NCI-H69 (cell line): ENCODE data around the gene RASSF8.
A peak's percentile ranks its signal among the peaks of the same experiment; 100 is the strongest.

Source experiments
- DNase-seq: peaks from one replicate; lab custom pipeline; 2025; lab: John Stamatoyannopoulos, UW

The RASSF8 gene

DNA sequence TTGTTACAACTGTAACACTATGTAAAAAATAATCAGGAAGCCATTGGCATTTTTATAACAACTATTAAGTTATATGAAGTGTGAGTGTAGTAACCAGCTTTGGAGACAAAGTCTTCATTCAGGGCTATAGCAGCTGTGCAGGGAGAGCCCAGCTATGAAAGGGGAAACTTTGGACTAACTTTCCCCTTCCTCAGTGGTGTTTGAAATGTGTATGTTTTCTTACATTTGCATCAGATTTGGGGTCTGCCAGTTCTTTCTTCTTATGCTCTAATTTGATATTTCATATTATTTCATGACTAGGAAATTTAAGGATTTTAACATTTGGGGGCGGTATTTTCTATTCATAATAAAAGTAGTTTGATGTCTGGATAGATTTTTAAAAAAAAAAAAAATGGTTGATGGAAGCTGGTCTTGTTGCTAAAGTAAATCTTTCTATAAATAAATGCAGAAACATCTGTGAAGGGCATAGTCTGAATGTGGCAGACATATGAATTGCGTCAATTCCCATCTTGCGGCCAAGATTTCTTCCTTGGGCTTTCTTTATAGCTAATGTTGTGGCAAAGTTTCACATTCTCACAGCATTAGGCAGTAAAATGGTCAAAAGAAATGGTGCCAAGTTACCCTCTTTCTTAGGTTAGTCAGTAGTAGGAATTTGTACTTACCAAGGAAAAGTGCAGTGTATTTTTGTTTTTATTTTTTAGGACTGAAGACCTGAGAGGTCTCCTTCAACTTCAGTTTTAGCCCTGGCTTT, 35.6 kb downstream of the RASSF8 start:
- no peak for DNase-seq

DNA sequence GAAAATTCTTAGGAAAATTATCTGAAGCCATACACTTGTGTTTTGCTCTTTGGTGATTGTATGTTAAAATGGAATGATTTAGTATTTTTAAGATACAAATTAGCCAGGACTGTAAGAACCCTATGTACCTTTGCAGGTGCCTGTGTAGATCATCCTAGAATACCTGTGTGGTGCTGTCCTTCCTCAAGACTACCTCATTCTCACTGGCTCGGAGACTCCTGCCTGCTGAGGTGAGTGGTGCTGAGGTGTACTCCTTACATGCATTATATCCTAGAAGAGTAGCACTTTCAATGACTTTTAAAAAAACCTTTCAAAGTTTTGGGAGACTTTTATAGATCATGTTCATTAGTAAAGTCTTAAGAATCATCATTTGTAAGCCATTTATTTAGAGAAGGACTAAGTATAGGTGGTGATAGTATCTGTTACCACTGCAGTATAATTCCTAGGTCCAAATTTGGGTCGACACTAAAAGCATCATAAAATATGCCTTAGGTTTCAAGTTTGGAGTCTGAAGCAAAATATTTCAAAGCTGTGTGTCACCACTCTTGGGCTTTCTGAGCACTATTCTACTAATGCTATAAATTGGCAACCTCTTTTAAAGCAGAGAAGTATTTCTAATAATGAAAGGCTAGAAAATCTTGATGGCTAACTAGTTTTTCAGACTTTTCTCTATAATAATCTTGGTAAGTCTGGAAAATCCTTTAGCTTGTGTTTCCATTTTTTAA, 36.6 kb downstream of the RASSF8 start:
- DNase-seq: no peak

- DNase-seq: no peak
Measured at GRCh38 chr12:25995906-25996305, 37.4 kb downstream of the RASSF8 start.

- no peak for DNase-seq
Measured at GRCh38 chr12:25996677-25997076, 38.2 kb downstream of the RASSF8 start.

- DNase-seq: no peak
Measured at GRCh38 chr12:25997201-25997963, 38.9 kb downstream of the RASSF8 start.

GRCh38 chr12:26000898-26001297, 42.4 kb downstream of the RASSF8 start:
- no peak for DNase-seq

DNA sequence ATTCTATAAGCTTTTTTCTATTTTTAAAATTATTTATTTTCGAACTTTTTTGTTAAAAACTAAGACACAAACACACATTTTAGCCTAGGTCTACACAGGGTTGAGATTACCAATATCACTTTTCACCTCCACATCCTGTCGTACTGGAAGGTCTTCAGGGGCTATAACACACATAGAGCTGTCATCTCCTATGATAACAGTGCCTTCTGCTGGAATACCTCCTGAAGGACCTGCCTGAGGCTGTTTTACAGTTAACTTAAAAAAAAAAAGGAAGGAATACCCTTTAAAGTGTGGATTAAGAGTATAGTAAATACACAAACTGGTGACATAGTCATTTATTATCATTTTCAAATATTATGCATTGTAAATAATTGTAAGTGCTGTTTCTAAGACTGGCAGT, 43.0 kb downstream of the RASSF8 start:
- no peak for DNase-seq

- DNase-seq: no peak
Measured at GRCh38 chr12:26003065-26003464, 44.6 kb downstream of the RASSF8 start.

GRCh38 chr12:26007566-26007965, 49.1 kb downstream of the RASSF8 start:
- DNase-seq: no peak

- DNase-seq: no peak
Measured at GRCh38 chr12:26009593-26009992, 51.1 kb downstream of the RASSF8 start.

DNA sequence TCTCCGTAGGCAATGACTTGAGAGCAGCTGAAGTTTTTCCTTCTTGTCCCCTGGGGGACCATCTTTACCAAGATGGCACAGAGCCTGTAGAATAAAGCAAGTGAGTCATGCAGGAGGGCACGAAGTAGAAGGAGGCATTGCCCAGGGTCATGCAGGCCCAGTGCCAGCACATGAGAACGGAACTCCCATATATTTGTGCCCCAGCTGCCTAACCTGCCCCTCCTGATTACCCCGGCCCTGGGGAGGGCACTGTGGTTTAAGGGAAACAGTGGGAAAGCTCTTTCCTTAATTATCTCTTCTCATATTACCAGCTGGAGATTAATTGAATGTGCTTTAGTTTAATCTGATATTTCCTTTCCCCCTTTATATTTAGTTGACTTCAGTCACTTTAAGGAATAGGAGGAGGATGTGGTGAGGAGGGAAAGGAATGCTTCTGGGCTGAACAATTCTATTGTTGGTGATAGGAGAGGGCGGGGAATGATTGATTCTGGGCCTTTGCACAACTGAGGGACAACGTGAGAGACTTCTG, 51.9 kb downstream of the RASSF8 start:
- DNase-seq: peak; percentile 5

GRCh38 chr12:26011099-26011498, 52.6 kb downstream of the RASSF8 start:
- DNase-seq: no peak

DNA sequence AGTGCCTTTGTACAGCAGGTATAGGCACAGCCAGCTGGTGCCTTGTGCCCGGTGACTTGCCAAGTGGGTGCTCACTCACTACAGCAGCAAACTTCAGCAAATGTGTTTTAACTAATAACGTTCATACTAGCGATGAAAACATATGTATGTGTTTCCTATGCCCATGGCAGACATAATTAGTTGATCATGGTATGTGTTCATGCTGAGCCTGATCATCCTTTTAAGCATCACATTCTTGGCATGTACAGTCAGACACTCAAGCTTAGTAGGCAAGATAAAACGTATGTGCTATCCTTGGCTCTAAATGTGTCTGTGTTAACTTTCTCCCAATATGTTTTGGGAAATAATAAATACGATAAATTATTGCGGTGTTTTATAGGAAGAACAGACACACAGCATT, 55.6 kb downstream of the RASSF8 start:
- no peak for DNase-seq

DNA sequence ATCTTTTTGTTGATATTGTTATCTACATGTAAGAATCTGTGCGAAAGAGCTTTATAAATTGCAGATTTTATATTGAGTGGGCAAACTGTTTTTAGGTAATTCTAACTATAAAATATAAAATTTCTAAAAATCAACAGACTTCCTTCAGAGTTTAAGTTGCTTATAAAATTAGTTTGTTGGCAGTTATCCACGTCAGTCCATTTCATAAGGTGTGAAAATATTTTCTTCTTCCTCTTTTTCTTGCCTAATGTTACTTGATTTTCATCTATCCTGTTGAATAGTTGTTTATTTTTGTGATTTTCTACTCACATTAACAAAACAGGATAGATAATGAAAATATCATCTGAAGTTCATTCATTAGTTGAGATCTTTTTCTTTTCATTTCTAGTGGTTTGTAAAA, 58.0 kb downstream of the RASSF8 start:
- no peak for DNase-seq

GRCh38 chr12:26017484-26018211, 59.2 kb downstream of the RASSF8 start:
- peak; percentile 27 for DNase-seq

DNA sequence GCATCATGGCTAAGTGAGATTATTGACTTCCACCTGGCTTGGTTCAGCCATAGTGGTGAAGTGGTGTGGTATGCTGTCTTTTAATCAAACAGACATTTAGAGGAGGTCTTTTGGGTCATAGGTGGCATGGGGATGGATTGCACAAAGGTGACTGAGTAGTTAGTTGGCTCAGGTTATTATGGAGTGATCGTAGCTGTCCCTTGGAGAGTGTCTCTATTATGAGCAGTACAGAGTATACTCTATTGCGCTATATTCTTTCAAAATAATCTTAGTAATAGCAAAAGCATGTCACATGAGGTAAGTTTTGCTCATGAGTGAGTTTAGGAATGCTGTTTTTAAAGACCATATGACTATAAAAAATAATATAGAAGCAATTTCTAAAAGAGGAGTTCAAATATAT, 60.4 kb downstream of the RASSF8 start:
- no peak for DNase-seq

DNA sequence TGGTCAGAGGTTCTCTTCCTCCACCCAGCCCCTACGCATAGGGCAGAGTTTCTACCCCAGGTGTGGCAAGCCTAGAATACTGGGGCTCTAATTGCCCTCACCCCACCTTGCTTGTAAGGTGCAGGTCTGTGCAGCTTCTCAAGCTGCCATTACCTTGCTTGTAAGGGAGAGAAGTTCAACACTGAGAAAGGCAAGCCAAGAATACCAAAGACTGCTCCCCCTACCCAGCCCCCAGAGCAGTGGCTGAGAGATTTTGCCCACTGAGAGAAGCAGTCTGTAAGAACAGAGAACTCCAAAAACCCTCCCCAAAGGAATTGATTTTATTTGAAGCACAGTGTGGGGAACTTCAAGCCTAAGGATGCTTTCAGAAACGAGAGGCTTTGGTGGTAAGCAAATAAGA, 63.1 kb downstream of the RASSF8 start:
- no peak for DNase-seq

DNA sequence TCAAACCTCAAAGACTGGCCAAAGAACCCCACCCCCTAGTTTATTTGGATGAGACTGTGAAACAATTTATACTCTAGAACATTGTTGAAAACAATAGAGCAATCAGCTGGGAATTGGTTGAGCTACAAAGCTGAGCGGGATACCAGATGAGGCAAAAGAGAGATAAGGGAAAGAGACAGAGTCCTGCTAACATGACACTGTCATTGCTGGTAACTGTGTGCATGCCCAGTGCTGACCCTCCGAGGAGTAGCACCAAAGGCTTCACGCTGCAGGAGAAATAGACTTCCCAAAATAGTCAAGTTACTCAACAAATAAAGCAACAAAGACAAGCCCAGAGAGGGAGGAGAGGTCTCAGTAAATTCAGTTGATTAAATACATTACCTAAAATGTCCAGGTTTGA, 63.6 kb downstream of the RASSF8 start:
- DNase-seq: no peak

DNA sequence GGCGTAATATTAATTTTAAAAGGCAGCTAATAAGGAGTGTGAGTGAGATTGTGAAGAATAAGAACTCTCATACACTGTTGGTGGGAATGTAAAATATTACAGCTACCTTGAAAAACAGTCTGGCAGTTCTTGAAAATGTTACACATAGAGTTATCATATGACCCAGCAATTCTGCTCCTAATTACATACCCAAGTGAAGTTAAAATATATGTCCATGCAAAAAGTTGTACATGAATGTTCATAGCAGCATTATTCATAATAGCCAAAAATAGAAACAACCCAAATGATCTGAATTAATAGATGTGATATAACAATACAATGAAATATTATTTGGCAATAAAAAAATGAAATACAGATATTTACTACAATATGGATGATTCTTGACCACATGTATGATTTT, 68.2 kb downstream of the RASSF8 start:
- no peak for DNase-seq

GRCh38 chr12:26027401-26027800, 68.9 kb downstream of the RASSF8 start:
- no peak for DNase-seq

GRCh38 chr12:26028953-26029735, 70.7 kb downstream of the RASSF8 start:
- DNase-seq: peak; percentile 18
